Chondrocyte (in vitro differentiated cells): ENCODE data around the gene HCST. TPM values are rescaled to one million over a fixed set of nuclear protein-coding genes. Genes with fewer than 3 reads are reported as not detected.

ENCODE experiments used
- DNase-seq: peaks from one replicate; pipeline ENCODE4 v3.0.0; 2021; ENCODE audit warnings: mixed read lengths, low spot score
- H3K27ac Mint-ChIP-seq: one replicate; pipeline ENCODE4 v1.8.0; 2021; ENCODE audit warnings: mild to moderate bottlenecking, moderate library complexity, mixed read lengths; ENCODE audit not compliant: unreplicated experiment
- H3K27me3 Mint-ChIP-seq: 2 replicates; pipeline ENCODE4 v1.8.0; 2021; ENCODE audit warnings: low read depth, mixed read lengths
- H3K36me3 Mint-ChIP-seq: 2 replicates; pipeline ENCODE4 v1.8.0; 2021; ENCODE audit warnings: low read depth, mixed read lengths
- H3K4me1 Mint-ChIP-seq: 2 replicates; pipeline ENCODE4 v1.8.0; 2021; ENCODE audit warnings: low read depth, mild to moderate bottlenecking, mixed read lengths
- H3K4me3 Mint-ChIP-seq: one replicate; pipeline ENCODE4 v1.8.0; 2021; ENCODE audit warnings: mild to moderate bottlenecking, moderate library complexity, mixed read lengths; ENCODE audit not compliant: unreplicated experiment
- H3K9me3 Mint-ChIP-seq: 2 replicates; pipeline ENCODE4 v1.8.0; 2021; ENCODE audit warnings: low read depth, mixed read lengths
- CTCF ChIP-seq: fragments of 200-600 bp; sonication (generic); IDR thresholded peaks from 2 replicates; pipeline ENCODE4 v1.5.0; 2021; ENCODE audit warnings: antibody characterized with exemption, mild to moderate bottlenecking, moderate library complexity
- total RNA-seq: library from RNA; stranded (reverse); gene quantifications from 3 replicates; pipeline ENCODE4 v1.2.1, GENCODE V29; 2021

HCST gene
- total RNA-seq, 1 donor from 2014 or later: 0.50 TPM

DNA sequence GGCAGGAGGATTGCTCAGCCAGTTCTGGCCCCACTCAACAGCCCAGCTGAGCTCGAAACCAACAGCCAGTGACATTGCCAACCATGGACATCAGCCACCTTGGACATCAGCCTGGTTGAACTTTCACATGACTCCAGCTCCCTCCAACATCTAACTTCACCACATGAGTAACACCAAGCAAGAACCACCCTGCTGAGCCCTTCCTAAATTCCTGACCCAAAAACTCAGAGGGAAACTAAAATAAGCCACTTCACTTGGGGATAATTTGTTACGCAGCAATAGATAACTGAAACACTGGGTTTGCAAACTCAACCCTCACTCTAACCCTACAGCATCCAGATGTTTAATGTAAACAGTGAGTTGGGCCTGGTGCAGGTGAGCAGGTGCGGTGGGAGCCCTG, 23.2 kb downstream of the HCST start:
- Mint-ChIP-seq H3K27me3 (peaks cover 24% of the 10 kb centered on the region), H3K27ac (no peak overlapping the region), H3K36me3 (peaks cover 2% of the 10 kb centered on the region), H3K4me3 (no peak overlapping the region), H3K9me3 (peaks cover 6% of the 10 kb centered on the region), H3K4me1 (no peaks in the 10 kb centered on the region)
- DNase-seq: no peak
- no peak for TF ChIP-seq CTCF

DNA sequence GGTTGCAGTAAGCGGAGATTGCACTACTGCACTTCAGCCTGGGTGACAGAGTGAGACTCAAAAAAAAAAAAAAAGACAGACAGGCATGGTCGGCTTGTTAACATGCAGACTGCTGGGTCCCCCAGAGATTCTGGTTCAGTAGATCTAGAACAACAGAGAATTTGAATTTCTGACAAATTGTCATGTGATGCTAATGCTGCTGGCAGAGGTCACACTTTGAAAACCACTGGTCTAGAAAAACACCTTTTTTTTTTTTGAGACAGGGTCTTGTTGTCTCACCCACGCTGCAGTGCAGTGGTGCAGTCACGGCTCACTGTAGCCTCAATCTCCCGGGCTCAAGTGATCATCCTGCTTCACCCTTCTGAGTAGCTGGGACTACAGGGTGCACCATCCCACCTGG, 26.2 kb downstream of the HCST start:
- Mint-ChIP-seq H3K9me3 (peaks cover 6% of the 10 kb centered on the region), H3K4me1 (peaks cover 12% of the 10 kb centered on the region), H3K36me3 (peaks cover 2% of the 10 kb centered on the region), H3K27me3 (peaks cover 21% of the 10 kb centered on the region), H3K27ac (no peak overlapping the region), H3K4me3 (no peak overlapping the region)
- TF ChIP-seq CTCF: no peak
- DNase-seq: no peak

DNA sequence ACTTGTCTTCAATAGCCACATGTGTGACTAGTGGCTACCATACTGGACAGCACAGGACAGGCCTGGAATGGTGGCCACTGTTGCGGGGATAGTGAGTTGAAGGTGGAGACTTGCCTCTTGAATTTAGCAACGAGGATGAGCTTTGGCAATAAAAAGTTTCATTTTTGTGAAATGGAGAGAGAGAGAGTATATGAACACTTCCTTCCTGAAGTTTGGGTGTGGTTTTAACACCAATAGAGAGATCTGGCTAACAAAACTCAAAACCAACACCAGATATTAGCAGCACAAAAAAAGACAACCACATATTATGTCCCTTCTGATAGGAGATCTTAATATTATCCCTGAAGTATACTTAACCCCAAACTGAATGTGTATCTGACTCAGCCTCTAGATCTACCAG, 27.5 kb downstream of the HCST start:
- H3K4me3 Mint-ChIP-seq: no peak overlapping the region
- H3K27ac Mint-ChIP-seq: no peak overlapping the region
- no peak for TF ChIP-seq CTCF
- peaks cover 6% of the 10 kb centered on the region for H3K9me3 Mint-ChIP-seq
- H3K4me1 Mint-ChIP-seq: peaks cover 12% of the 10 kb centered on the region
- peaks cover 2% of the 10 kb centered on the region for H3K36me3 Mint-ChIP-seq
- no peak for DNase-seq
- peaks cover 16% of the 10 kb centered on the region for H3K27me3 Mint-ChIP-seq

DNA sequence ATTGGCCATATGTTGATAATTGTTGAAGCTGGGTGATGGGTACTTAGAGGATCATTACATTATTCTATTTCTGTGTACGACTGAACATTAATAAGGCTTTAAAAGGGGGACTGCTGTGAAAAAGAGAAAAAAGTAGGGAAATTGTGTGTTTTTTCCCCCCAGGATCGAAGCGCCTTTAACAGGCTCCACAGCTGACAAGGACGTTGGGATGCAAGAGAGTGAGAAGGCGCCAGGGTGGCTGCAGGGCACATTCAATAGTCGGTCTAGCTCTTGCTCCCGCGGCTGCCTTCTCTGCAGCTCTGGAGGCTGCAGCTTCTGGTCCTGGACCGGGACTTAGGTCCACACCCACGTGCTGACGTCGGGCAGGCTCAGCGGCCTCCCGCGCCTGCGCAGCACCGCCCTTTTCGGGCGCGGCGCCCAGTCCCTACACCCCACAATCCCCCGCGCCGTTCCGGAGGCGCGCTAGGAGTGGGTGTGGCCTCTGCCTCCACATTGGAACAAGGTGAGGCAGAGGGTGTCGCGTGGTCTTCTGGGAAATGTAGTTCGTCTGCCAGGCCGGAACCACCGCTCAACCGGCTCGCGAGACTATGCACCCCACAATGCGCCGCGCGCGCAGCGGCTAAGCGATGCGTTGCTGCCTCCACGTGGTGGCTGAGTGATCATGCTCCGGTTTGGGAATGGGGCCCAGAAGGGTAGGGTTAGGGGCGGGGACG, 29.0 kb downstream of the HCST start:
- no peaks in the 10 kb centered on the region for H3K9me3 Mint-ChIP-seq
- TF ChIP-seq CTCF: peak; percentile 93
- peak overlapping the region; percentile 66 for H3K4me3 Mint-ChIP-seq
- peaks cover 5% of the 10 kb centered on the region for H3K27me3 Mint-ChIP-seq
- H3K4me1 Mint-ChIP-seq: peaks cover 22% of the 10 kb centered on the region
- peak overlapping the region; percentile 82 for H3K27ac Mint-ChIP-seq
- peak; percentile 100 for DNase-seq
- H3K36me3 Mint-ChIP-seq: no peaks in the 10 kb centered on the region

GRCh38 chr19:35931874-35932202, 29.5 kb downstream of the HCST start:
- no peak overlapping the region for H3K27ac Mint-ChIP-seq
- DNase-seq: no peak
- peak; percentile 70 for TF ChIP-seq CTCF
- H3K9me3 Mint-ChIP-seq: no peaks in the 10 kb centered on the region
- H3K27me3 Mint-ChIP-seq: peaks cover 1% of the 10 kb centered on the region
- H3K4me1 Mint-ChIP-seq: peaks cover 22% of the 10 kb centered on the region
- no peaks in the 10 kb centered on the region for H3K36me3 Mint-ChIP-seq
- peak overlapping the region; percentile 50 for H3K4me3 Mint-ChIP-seq
